H1 (cell line): ENCODE results near the gene BCL2. TPM values are rescaled to one million over a fixed set of nuclear protein-coding genes. Genes with fewer than 3 reads are reported as not detected.

Experiments used
- CTCF ChIA-PET: fragments of 300-600 bp; sonication (Branson Sonifier 250); formaldehyde crosslinking; loops from one replicate; lab custom pipeline; 2021; ENCODE audit not compliant: partially characterized antibody; lab: Charles Lee
- POLR2A ChIA-PET: fragments of 300-600 bp; sonication (Branson Sonifier 250); formaldehyde crosslinking; loops from one replicate; lab custom pipeline; 2021; ENCODE audit warnings: inconsistent platforms; ENCODE audit not compliant: partially characterized antibody; lab: Charles Lee
- DNase-seq, 2 experiments: peaks; one replicate each; pipeline versions ENCODE4 v3.0.0 to v3.0.0-alpha.2; 2010 to 2022; ENCODE audit warnings: low spot score in 2 of 2, low read depth in 1 of 2, mixed read lengths in 1 of 2
- FAIRE-seq: peaks from 2 replicates; lab custom pipeline; 2011; peaks lifted over from hg19 to GRCh38; lab: Jason Lieb, UNC
- H2AFZ ChIP-seq: 2 replicates; pipeline ENCODE4 v1.8.1; 2012; ENCODE audit warnings: low read length, inconsistent platforms
- H2AK5ac ChIP-seq: 2 replicates; pipeline ENCODE4 v1.6.1; 2013; ENCODE audit warnings: low read depth, low read length
- H2BK120ac ChIP-seq: replicated peaks from 2 replicates; pipeline ENCODE3; 2013; ENCODE audit warnings: low read depth, low read length, inconsistent platforms
- H2BK12ac ChIP-seq: 2 replicates; pipeline ENCODE4 v1.6.1; 2013; ENCODE audit warnings: low read depth, low read length
- H2BK15ac ChIP-seq: 2 replicates; pipeline ENCODE4 v1.6.1; 2013; ENCODE audit warnings: low read length
- H2BK20ac ChIP-seq: 2 replicates; pipeline ENCODE4 v1.6.1; 2013; ENCODE audit warnings: low read length
- H2BK5ac ChIP-seq: 2 replicates; pipeline ENCODE4 v1.6.1; 2013; ENCODE audit warnings: low read depth, low read length
- H3K14ac ChIP-seq: 2 replicates; pipeline ENCODE4 v1.6.1; 2013; ENCODE audit warnings: inconsistent platforms; ENCODE audit not compliant: insufficient read length
- H3K18ac ChIP-seq: 2 replicates; pipeline ENCODE4 v1.6.1; 2013; ENCODE audit warnings: low read length; ENCODE audit errors: extremely low read depth
- H3K23ac ChIP-seq: 2 replicates; pipeline ENCODE4 v1.6.1; 2013; ENCODE audit warnings: inconsistent platforms; ENCODE audit not compliant: insufficient read length
- H3K23me2 ChIP-seq: 2 replicates; pipeline ENCODE4 v1.6.1; 2013; ENCODE audit warnings: low read depth, low read length
- H3K27ac ChIP-seq: 2 replicates; pipeline ENCODE4 v1.6.1; 2011; ENCODE audit warnings: low read depth, low read length, inconsistent platforms
- H3K27me3 ChIP-seq, 4 experiments: replicated peaks in 1 of 4; 1 replicate in 1 of 4; 2 replicates in 3 of 4; pipeline versions ENCODE4 v1.6.1 to v1.8.1; 2011 to 2013; ENCODE audit warnings: low read length in 3 of 4, mild to moderate bottlenecking in 3 of 4, inconsistent platforms in 2 of 4, mixed read lengths in 2 of 4, moderate library complexity in 1 of 4; ENCODE audit not compliant: control insufficient read depth in 3 of 4, insufficient read depth in 3 of 4; ENCODE audit errors: extremely low read depth in 1 of 4
- H3K36me3 ChIP-seq, 4 experiments: 2 replicates each; pipeline versions ENCODE4 v1.6.1 to v1.8.1; 2011 to 2013; ENCODE audit warnings: mild to moderate bottlenecking in 4 of 4, low read length in 3 of 4, moderate library complexity in 2 of 4, control low read depth in 1 of 4, inconsistent platforms in 1 of 4; ENCODE audit not compliant: insufficient read depth in 4 of 4, control insufficient read depth in 2 of 4
- H3K4ac ChIP-seq: replicated peaks from 2 replicates; pipeline ENCODE3; 2013; ENCODE audit warnings: low read length, low read depth, mixed read lengths, inconsistent platforms; ENCODE audit not compliant: insufficient read length
- H3K4me1 ChIP-seq, 4 experiments: replicated peaks in 1 of 4; 1 replicate in 1 of 4; 2 replicates in 3 of 4; pipeline versions ENCODE4 v1.6.1 to v1.8.1; 2011 to 2013; ENCODE audit warnings: low read length in 3 of 4, inconsistent platforms in 2 of 4, mixed read lengths in 1 of 4; ENCODE audit not compliant: insufficient read depth in 4 of 4, control insufficient read depth in 3 of 4
- H3K4me2 ChIP-seq, 2 experiments: 2 replicates each; pipeline versions ENCODE4 v1.6.1 to v1.8.1; 2011 to 2013; ENCODE audit warnings: low read depth in 2 of 2, low read length in 2 of 2, control low read depth in 1 of 2, inconsistent platforms in 1 of 2, mild to moderate bottlenecking in 1 of 2; ENCODE audit not compliant: insufficient read depth in 1 of 2
- H3K4me3 ChIP-seq, 4 experiments: fragments of 200-600, 300-600 bp in 1 of 4; sonication (generic), shearing (Covaris generic), sonication (Bioruptor Twin) in 1 of 4; 2 replicates each; pipeline versions ENCODE4 v1.5.1 to v1.8.1; 2011 to 2016; ENCODE audit warnings: low read length in 4 of 4, low read depth in 3 of 4, control low read depth in 2 of 4, inconsistent platforms in 2 of 4, mild to moderate bottlenecking in 2 of 4, mixed read lengths in 1 of 4, moderate library complexity in 1 of 4; ENCODE audit not compliant: insufficient read depth in 2 of 4; ENCODE audit errors: extremely low read depth in 1 of 4
- H3K56ac ChIP-seq: replicated peaks from 2 replicates; pipeline ENCODE3; 2013; ENCODE audit warnings: low read depth, mild to moderate bottlenecking, mixed read lengths, low read length, inconsistent platforms; ENCODE audit not compliant: insufficient read length
- H3K79me1 ChIP-seq: 2 replicates; pipeline ENCODE4 v1.6.1; 2013; ENCODE audit warnings: low read depth, low read length, control low read depth
- H3K79me2 ChIP-seq, 2 experiments: 2 replicates each; pipeline versions ENCODE4 v1.6.1 to v1.8.1; 2012 to 2013; ENCODE audit warnings: low read length in 2 of 2, mild to moderate bottlenecking in 2 of 2, inconsistent platforms in 1 of 2; ENCODE audit not compliant: insufficient read depth in 2 of 2, control insufficient read depth in 1 of 2
- H3K9ac ChIP-seq, 4 experiments: replicated peaks in 1 of 4; 1 replicate in 1 of 4; 2 replicates in 3 of 4; pipeline versions ENCODE4 v1.6.1 to v1.8.1; 2011 to 2013; ENCODE audit warnings: low read depth in 3 of 4, low read length in 3 of 4, control low read depth in 2 of 4, mild to moderate bottlenecking in 2 of 4, moderate library complexity in 2 of 4, inconsistent platforms in 1 of 4; ENCODE audit errors: extremely low read depth in 1 of 4
- H3K9me3 ChIP-seq, 2 experiments: 2 replicates each; pipeline versions ENCODE4 v1.6.1 to v1.8.1; 2012 to 2013; ENCODE audit warnings: mild to moderate bottlenecking in 2 of 2, moderate library complexity in 2 of 2, control low read depth in 1 of 2, inconsistent platforms in 1 of 2, low read depth in 1 of 2, low read length in 1 of 2, mixed read lengths in 1 of 2; ENCODE audit not compliant: insufficient read depth in 2 of 2
- H4K20me1 ChIP-seq, 2 experiments: replicated peaks in 1 of 2; 2 replicates each; pipeline versions ENCODE3 to v1.8.1; 2011 to 2013; ENCODE audit warnings: inconsistent platforms in 2 of 2, low read length in 2 of 2, mild to moderate bottlenecking in 1 of 2; ENCODE audit not compliant: insufficient read depth in 2 of 2, control insufficient read depth in 1 of 2
- H4K5ac ChIP-seq: 2 replicates; pipeline ENCODE4 v1.6.1; 2013; ENCODE audit warnings: low read length, low read depth, mixed read lengths, inconsistent platforms; ENCODE audit not compliant: insufficient read length
- H4K8ac ChIP-seq: 2 replicates; pipeline ENCODE4 v1.8.0; 2013; ENCODE audit warnings: mild to moderate bottlenecking, moderate library complexity, low read length, inconsistent platforms; ENCODE audit not compliant: insufficient read depth; ENCODE audit errors: extremely low read depth
- H4K91ac ChIP-seq: replicated peaks from 2 replicates; pipeline ENCODE3; 2013; ENCODE audit warnings: low read length, mixed read lengths, inconsistent platforms; ENCODE audit not compliant: insufficient read length
- ATF3 ChIP-seq: IDR thresholded peaks from 2 replicates; pipeline ENCODE4 v1.6.1; 2011; ENCODE audit warnings: low read depth, mild to moderate bottlenecking, low read length; ENCODE audit not compliant: insufficient read depth
- BCL11A ChIP-seq, 2 experiments: IDR thresholded peaks; one replicate each; pipeline ENCODE4 v1.6.1; 2011; ENCODE audit warnings: low read depth in 2 of 2, low read length in 2 of 2, mild to moderate bottlenecking in 2 of 2
- KDM4A ChIP-seq: IDR thresholded peaks from one replicate; pipeline ENCODE4 v1.7.1; 2012; ENCODE audit warnings: low read depth, mild to moderate bottlenecking, moderate library complexity, low read length, inconsistent platforms; ENCODE audit not compliant: severe bottlenecking
- SIN3A ChIP-seq, 2 experiments: IDR thresholded peaks in 1 of 2; conservative IDR thresholded peaks in 1 of 2; 2 replicates each; pipeline ENCODE4 v1.6.1; 2011 to 2012; ENCODE audit warnings: low read length in 2 of 2, improper control_type of control experiment in 1 of 2, low read depth in 1 of 2, mild to moderate bottlenecking in 1 of 2
- WGBS, 2 experiments: shearing (Covaris generic) in 1 of 2; methylation state at CpG; one replicate each; pipeline versions ENCODE4 v1.1.6 to v1.1.7; 2013 to 2015; ENCODE audit warnings: low lambda C conversion rate in 2 of 2, mixed read lengths in 2 of 2, inconsistent platforms in 1 of 2, low coverage in 1 of 2, missing lambda C conversion rate in 1 of 2; ENCODE audit not compliant: insufficient replicate concordance in 2 of 2, insufficient coverage in 1 of 2, insufficient read length in 1 of 2; ENCODE audit errors: extremely low coverage in 1 of 2, missing lambda C conversion rate in 1 of 2; 5-methylcytosine and 5-hydroxymethylcytosine counted together
- polyA plus RNA-seq, 7 experiments: library from polyadenylated mRNA; depleted of rRNA in 3 of 7; stranded (reverse) in 5 of 7; unstranded in 2 of 7; fragments of >200 nt in 5 of 7; fragments of 200-250 nt in 2 of 7; gene quantifications; 1 replicate in 5 of 7; 2 replicates in 1 of 7; 4 replicates in 1 of 7; pipeline versions ENCODE4 v1.2.1 to v1.2.3, GENCODE V29; 2011 to 2013; ENCODE audit warnings: missing spikeins in 2 of 7, mixed read lengths in 2 of 7
- total RNA-seq: library from RNA; stranded (reverse); fragmentation: NEBNext Ultra II Directional; extraction: Animal tissue kit (Norgen Biotek cat#: 25700); gene quantifications from 2 replicates; pipeline ENCODE4 v1.2.1, GENCODE V29; 2021

The BCL2 gene
- total and polyA plus RNA-seq, 2 of the 8 experiments (the other 6 are each of a cell fraction or from before 2014, with no cell fraction given) = 0.59 to 4.5 TPM

GRCh38 chr18:63147973-63148372 is 171.6 kb downstream of the BCL2 start:
- Histone ChIP-seq H3K56ac (no peak overlapping the region), H3K4me3 (no peak overlapping the region), H3K4me1 (peaks cover 0 to 3% (median 0%) of the 10 kb centered on the region in 4 experiments; a peak in 2 of 7 replicates), H3K27me3 (no peaks in the 10 kb centered on the region), H4K8ac (no peak overlapping the region), H3K79me1 (no peaks in the 10 kb centered on the region), H2BK20ac (no peak overlapping the region), H3K9ac (no peak overlapping the region), H3K79me2 (no peaks in the 10 kb centered on the region), H2BK15ac (no peak overlapping the region), H4K5ac (no peak overlapping the region), H3K9me3 (no peaks in the 10 kb centered on the region), H2AFZ (no peak overlapping the region), H3K18ac (no peak overlapping the region), H3K23ac (no peak overlapping the region), H3K27ac (no peak overlapping the region), H2BK12ac (no peak overlapping the region), H2BK120ac (no peak overlapping the region), H4K20me1 (no peaks in the 10 kb centered on the region), H3K36me3 (no peaks in the 10 kb centered on the region), H3K4me2 (no peak overlapping the region), H2BK5ac (no peak overlapping the region), H4K91ac (no peak overlapping the region), H3K4ac (no peak overlapping the region), H3K23me2 (no peaks in the 10 kb centered on the region), H3K14ac (no peak overlapping the region), H2AK5ac (no peak overlapping the region)
- WGBS, 2 experiments = 89% methylated on average over 6 of the region's 6 CpGs; no CpG with 5 or more reads in 1 of the 2 experiments
- no peak for DNase-seq
- CTCF ChIA-PET = interaction anchor here (0.5 to 2.4 kb wide), 3 partner anchors 9 to 124 kb away, joined by 3 to 11 read pairs (median 7); no protein-coding TSS in a partner anchor
- POLR2A ChIA-PET = no interaction called here
- TF ChIP-seq KDM4A = no peak
- no peak for TF ChIP-seq BCL11A (IDR thresholded peaks at IDR 0.05; ENCODE audit: low read depth in 2 of 2, low read length in 2 of 2)
- TF ChIP-seq ATF3 = no peak
- TF ChIP-seq SIN3A (conservative IDR thresholded peaks at IDR 0.05 in 1 of 2, IDR thresholded peaks at IDR 0.05 in 1 of 2; ENCODE audit: low read depth in 1 of 2, low read length in 2 of 2) = no peak
- FAIRE-seq = no peak
